ENCODE data around the gene UCK1. TPM values are rescaled to one million over a fixed set of nuclear protein-coding genes. Genes with fewer than 3 reads are reported as not detected.

The UCK1 gene
- total RNA-seq, 1 donor from 2014 or later = 30.4 TPM

- peaks cover 23% of the 10 kb centered on the region for H3K36me3 Mint-ChIP-seq (ENCODE audit: low read depth)
- no peak overlapping the region for H3K4me3 Mint-ChIP-seq
- no peak for TF ChIP-seq CTCF (IDR thresholded peaks at IDR 0.05)
- DNase-seq (no peak), ATAC-seq (ENCODE audit: low read depth) (no peak)
- H3K9me3 Mint-ChIP-seq = no peaks in the 10 kb centered on the region
- ChIA-PET CTCF (no interaction called here), POLR2A (no interaction called here)
- intact Hi-C loops (cut with micrococcal nuclease) = no loop called here
- no peak overlapping the region for H3K27ac Mint-ChIP-seq
- no peaks in the 10 kb centered on the region for H3K27me3 Mint-ChIP-seq
- peaks cover 25% of the 10 kb centered on the region for H3K4me1 Mint-ChIP-seq
Measured at GRCh38 chr9:131505012-131505411, 26.1 kb downstream of the UCK1 start.

- peaks cover 25% of the 10 kb centered on the region for H3K4me1 Mint-ChIP-seq
- H3K36me3 Mint-ChIP-seq (ENCODE audit: low read depth) = peaks cover 24% of the 10 kb centered on the region
- no peaks in the 10 kb centered on the region for H3K27me3 Mint-ChIP-seq
- peak overlapping the region; percentile 90 for H3K4me3 Mint-ChIP-seq
- DNase-seq (no peak), ATAC-seq (ENCODE audit: low read depth) (no peak)
- ChIA-PET CTCF (no interaction called here), POLR2A (interaction anchor here (0.5 to 2.0 kb wide), 6 partner anchors 62 to 379 kb away, joined by 3 to 14 read pairs (median 8); partner anchors contain the start of gene NUP214)
- peak overlapping the region; percentile 72 for H3K27ac Mint-ChIP-seq
- no peaks in the 10 kb centered on the region for H3K9me3 Mint-ChIP-seq
- TF ChIP-seq CTCF (IDR thresholded peaks at IDR 0.05) = no peak
- intact Hi-C loops (cut with micrococcal nuclease) = loop anchor here (2.0 kb wide), 3 partner anchors 27 to 243 kb away; partner anchors contain the start of gene UCK1
Measured at GRCh38 chr9:131503626-131504465, 27.2 kb downstream of the UCK1 start.

DNA sequence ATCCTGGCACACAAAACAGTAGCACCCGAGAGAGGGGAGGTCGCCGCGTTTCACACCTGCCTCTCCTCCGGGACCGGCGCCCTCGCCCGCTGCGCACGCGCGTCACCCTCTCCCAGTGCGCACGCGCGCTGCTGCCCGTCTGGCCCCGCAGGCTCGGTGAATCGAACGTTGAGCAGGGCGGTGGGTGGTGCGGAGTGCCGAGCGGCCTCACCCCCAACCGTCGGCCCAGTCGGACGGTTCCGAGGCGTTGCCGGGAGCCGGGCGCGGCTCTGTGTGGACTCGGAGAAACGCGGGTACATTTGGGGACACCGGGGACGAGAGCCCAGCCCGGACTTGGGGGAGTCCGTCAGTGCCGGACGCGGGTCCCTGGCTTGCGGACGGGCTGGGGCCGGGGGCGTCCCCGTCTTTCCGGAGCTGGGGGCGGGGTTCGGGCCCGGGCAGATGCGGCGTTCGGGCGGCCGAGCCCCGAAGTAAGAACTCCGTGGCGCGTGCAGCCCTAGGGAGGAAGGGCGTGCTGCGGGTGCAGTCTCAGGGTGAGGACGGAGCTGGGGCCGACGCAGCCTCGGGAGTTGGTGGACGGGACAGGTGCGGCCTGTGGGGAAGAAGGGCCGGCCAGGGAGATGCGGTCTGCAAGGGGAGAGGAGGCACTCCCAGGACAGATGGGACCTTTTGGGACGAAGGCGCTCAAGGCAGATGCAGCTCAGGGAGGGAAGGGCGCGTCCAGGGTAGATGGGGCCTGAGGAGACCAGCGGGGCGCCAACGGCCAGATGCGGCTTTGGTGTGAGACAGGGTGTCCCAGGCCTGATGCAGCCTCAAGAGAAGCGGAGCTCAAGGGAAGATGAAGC is 28.1 kb downstream of the UCK1 start, which contains the start of gene POMT1:
POMT1 (plus strand) TSS at position 138 of the 845 bp plus-strand sequence. CDS start 1,301 bp downstream, outside the sequence.
- Mint-ChIP-seq H3K4me3 (peak within 1 kb of the TSS; percentile 90), H3K36me3 (ENCODE audit: low read depth) (peaks cover 28% of the 10 kb centered on the region), H3K27me3 (no peaks in the 10 kb centered on the region), H3K4me1 (peaks cover 25% of the 10 kb centered on the region), H3K9me3 (no peaks in the 10 kb centered on the region), H3K27ac (peak within 1 kb of the TSS; percentile 72)
- peak; percentile 87 for ATAC-seq (ENCODE audit: low read depth)
- DNase-seq = peak; percentile 89
- POLR2A ChIA-PET = interaction anchor here (0.5 to 2.0 kb wide), 6 partner anchors 63 to 378 kb away, joined by 3 to 14 read pairs (median 8); partner anchors contain the start of gene NUP214
- CTCF ChIA-PET = no interaction called here
- TF ChIP-seq CTCF (IDR thresholded peaks at IDR 0.05) = no peak
- intact Hi-C loops (cut with micrococcal nuclease) = loop anchor here (2.0 kb wide), 3 partner anchors 28 to 244 kb away; partner anchors contain the start of gene UCK1

GRCh38 chr9:131500939-131501541 is 30.0 kb downstream of the UCK1 start:
- intact Hi-C loops (cut with micrococcal nuclease) = no loop called here
- Mint-ChIP-seq H3K4me3 (peak overlapping the region; percentile 52), H3K4me1 (peaks cover 25% of the 10 kb centered on the region), H3K27ac (no peak overlapping the region), H3K36me3 (ENCODE audit: low read depth) (peaks cover 36% of the 10 kb centered on the region), H3K9me3 (no peaks in the 10 kb centered on the region), H3K27me3 (no peaks in the 10 kb centered on the region)
- ATAC-seq (ENCODE audit: low read depth) (no peak), DNase-seq (no peak)
- POLR2A ChIA-PET = no interaction called here
- no peak for TF ChIP-seq CTCF (IDR thresholded peaks at IDR 0.05)
- CTCF ChIA-PET = interaction anchor here (0.9 kb wide), 1 partner anchor 78 kb away, joined by 3 read pairs; no protein-coding TSS in a partner anchor
